H1 (cell line): ENCODE results near the gene FXYD3. TPM values are rescaled to one million over a fixed set of nuclear protein-coding genes. Genes with fewer than 3 reads are reported as not detected.

Experiments
- CHD2 ChIP-seq: IDR thresholded peaks from 2 replicates; pipeline ENCODE4 v1.6.1; 2012; ENCODE audit warnings: low read length, improper control_type of control experiment
- JUN ChIP-seq: IDR thresholded peaks from 2 replicates; pipeline ENCODE4 v1.6.1; 2011; ENCODE audit warnings: low read depth, mild to moderate bottlenecking, improper control_type of control experiment, low read length
- RBBP5 ChIP-seq: IDR thresholded peaks from 2 replicates; pipeline ENCODE4 v1.7.1; 2012; ENCODE audit warnings: low read depth, mild to moderate bottlenecking, inconsistent platforms, low read length, moderate library complexity, borderline replicate concordance
- SAP30 ChIP-seq: fragments of 300-600 bp; sonication (generic); IDR thresholded peaks from 2 replicates; pipeline ENCODE4 v1.7.1; 2012; ENCODE audit warnings: low read length, moderate library complexity, mild to moderate bottlenecking, inconsistent platforms; ENCODE audit not compliant: insufficient read depth, insufficient replicate concordance
- polyA plus RNA-seq, 7 experiments: library from polyadenylated mRNA; depleted of rRNA in 3 of 7; stranded (reverse) in 5 of 7; unstranded in 2 of 7; fragments of >200 nt in 5 of 7; fragments of 200-250 nt in 2 of 7; gene quantifications; 1 replicate in 5 of 7; 2 replicates in 1 of 7; 4 replicates in 1 of 7; pipeline versions ENCODE4 v1.2.1 to v1.2.3, GENCODE V29; 2011 to 2013; ENCODE audit warnings: missing spikeins in 2 of 7, mixed read lengths in 2 of 7
- total RNA-seq: library from RNA; stranded (reverse); fragmentation: NEBNext Ultra II Directional; extraction: Animal tissue kit (Norgen Biotek cat#: 25700); gene quantifications from 2 replicates; pipeline ENCODE4 v1.2.1, GENCODE V29; 2021

Gene FXYD3
- total and polyA plus RNA-seq, 2 of the 8 experiments (the other 6 are each of a cell fraction or from before 2014, with no cell fraction given), result 0.33 TPM; not detected in 1

DNA sequence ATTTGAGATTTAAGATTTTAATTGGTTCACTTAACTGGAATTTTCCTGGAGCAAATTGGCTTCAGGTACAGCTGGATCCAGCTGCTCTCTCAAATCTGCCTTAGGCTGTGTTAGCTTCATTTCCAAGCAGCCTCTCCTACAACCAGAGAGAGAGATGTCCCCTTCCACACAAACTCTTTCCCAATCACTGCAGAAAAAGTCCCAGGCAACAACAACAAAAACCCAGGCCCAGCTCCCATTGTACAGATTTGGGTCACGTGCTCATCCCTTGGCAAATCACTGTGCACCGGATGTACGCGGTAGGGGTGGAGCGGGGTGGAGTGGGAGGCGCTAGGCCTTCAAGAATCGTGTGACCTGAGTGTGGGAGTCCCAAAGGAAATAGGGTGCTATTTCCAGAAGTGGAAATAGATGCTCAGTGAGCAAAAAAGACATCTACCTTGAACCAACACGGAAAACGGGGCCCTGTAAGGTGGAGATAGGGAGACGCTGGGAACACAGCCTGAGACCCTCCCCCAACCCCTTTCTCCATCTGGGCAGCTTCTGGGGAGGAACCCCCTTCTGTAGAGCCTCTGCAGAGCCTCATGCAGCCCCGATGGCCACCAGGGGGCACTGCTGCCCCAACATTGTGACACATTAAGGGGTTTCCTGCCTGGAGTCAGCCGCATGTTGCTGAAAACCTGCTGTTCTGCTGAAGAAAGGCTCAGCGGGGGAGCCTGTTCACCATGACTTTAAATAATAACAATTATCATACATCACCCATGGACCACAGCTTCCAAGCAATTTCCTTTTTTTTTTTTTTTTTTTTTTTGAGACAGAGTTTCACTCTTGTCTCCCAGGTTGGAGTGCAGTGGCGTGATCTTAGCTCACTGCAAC, 48.7 kb upstream of the FXYD3 start (continued):
- TF ChIP-seq SAP30, result no peak
- no peak; the same call in 1 of the 2 replicates for TF ChIP-seq CHD2
- TF ChIP-seq JUN, result no peak
- TF ChIP-seq RBBP5, result no peak
